Activated T-helper 17 cell treated with anti-CD3 and anti-CD28 coated beads, Interleukin-2, amount 50 U/mL, for 72 hours (primary cell): ENCODE results near the gene FBXL4. TPM values are rescaled to one million over a fixed set of nuclear protein-coding genes. Genes with fewer than 3 reads are reported as not detected.
A peak's percentile ranks its signal among the peaks of the same experiment; 100 is the strongest.

Source experiments
- ATAC-seq: fragments of 150-1000 bp; cut with Tn5 transposase; replicated peaks from 2 replicates; pipeline ENCODE4 v1.10.0; 2021; ENCODE audit warnings: mild to moderate bottlenecking, moderate library complexity
- H3K27ac Mint-ChIP-seq: one replicate; pipeline ENCODE4 v1.8.0; 2022; ENCODE audit warnings: mixed read lengths
- H3K27me3 Mint-ChIP-seq: one replicate; pipeline ENCODE4 v1.8.0; 2022; ENCODE audit warnings: mixed read lengths
- H3K36me3 Mint-ChIP-seq: one replicate; pipeline ENCODE4 v1.8.0; 2022; ENCODE audit warnings: low read depth, mild to moderate bottlenecking, mixed read lengths
- H3K4me1 Mint-ChIP-seq: one replicate; pipeline ENCODE4 v1.8.0; 2022; ENCODE audit warnings: mixed read lengths
- H3K4me3 Mint-ChIP-seq: one replicate; pipeline ENCODE4 v1.8.0; 2022; ENCODE audit warnings: mild to moderate bottlenecking, mixed read lengths
- H3K9me3 Mint-ChIP-seq: one replicate; pipeline ENCODE4 v1.8.0; 2022; ENCODE audit warnings: mixed read lengths
- total RNA-seq, 2 donors: library from RNA; stranded (reverse); gene quantifications; one replicate each; pipeline ENCODE4 v1.2.3, GENCODE V29; 2022

Gene FBXL4
- total RNA-seq = 10 to 100 TPM; 10.6 to 12.9 TPM

DNA sequence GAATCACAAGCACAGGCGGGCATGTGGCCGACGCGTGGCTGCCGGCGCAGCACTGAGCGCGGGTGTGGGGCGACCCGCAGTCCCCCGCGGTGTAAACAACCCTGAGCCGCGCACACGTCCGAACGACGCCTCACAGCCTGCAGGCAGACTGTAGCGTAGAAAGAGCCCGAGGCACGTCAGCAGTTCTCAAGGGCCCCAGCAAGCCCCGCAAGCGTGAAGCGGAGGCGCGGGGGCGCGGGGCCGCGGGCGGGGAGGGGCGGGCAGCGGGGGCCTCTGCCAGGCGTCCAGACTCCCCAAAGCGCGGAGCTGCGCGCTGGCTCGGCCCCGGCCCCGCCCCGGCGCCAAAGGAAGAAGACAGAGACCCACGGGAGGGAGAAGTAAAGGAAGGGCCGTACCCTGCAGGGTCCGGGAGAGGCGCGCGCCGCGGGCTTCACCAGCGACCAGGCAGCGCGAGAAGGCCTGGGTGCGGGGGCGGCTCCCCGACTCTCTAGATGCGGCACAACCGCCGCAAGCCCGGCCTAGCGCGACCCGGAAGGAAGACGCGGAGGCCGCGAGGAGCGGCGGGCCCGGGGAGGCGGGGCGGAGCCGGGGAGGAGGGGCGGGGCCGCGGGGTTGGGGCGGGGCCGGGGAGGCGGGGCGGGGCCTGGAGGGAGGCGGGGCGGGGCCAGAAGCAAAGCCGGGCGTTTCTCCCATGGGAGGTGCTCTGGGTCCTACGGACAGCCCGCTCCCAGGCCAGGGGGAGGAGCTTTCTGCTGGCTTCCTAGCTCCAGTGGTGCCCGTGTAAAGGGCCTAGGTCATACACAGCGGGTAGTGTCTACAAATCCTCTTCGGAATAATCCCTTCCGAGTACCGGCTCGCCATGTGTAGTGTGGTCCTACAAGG, at the start of gene FBXL4:
Gene FBXL4, minus strand, starts transcription at position 536 of the 882 bp plus-strand sequence. CDS start 20,958 bp downstream, outside the sequence.
- peak; percentile 86 for ATAC-seq
- H3K9me3 Mint-ChIP-seq = peaks cover under 1% of the 10 kb centered on the region
- peak within 1 kb of the TSS; percentile 95 for H3K27ac Mint-ChIP-seq
- H3K36me3 Mint-ChIP-seq = peaks cover 7% of the 10 kb centered on the region
- H3K4me3 Mint-ChIP-seq = peak within 1 kb of the TSS; percentile 95
- peaks cover 22% of the 10 kb centered on the region for H3K4me1 Mint-ChIP-seq
- no peaks in the 10 kb centered on the region for H3K27me3 Mint-ChIP-seq

DNA sequence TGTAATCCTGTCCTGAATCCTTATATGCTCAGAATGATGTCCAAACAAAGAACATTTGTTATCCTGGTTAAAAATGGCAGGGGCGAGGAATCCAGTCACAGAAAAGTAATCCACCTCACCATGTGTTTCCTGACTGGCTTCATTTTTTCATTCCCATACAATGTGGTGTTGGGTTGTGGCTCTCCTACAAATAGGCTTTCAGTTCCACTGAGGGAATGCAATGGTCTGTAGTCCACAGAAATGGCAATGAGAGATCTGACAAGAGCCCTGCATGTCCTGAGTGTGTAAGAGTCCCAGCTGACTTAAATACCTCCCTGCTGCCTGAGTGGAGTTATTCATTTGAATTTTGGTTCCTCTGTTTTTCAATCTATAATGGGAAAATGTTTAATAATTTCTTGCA, 47.4 kb upstream of the FBXL4 start:
- H3K4me1 Mint-ChIP-seq = no peaks in the 10 kb centered on the region
- H3K36me3 Mint-ChIP-seq = no peaks in the 10 kb centered on the region
- H3K4me3 Mint-ChIP-seq = no peak overlapping the region
- H3K9me3 Mint-ChIP-seq = no peaks in the 10 kb centered on the region
- no peak overlapping the region for H3K27ac Mint-ChIP-seq
- ATAC-seq = no peak
- peaks cover 26% of the 10 kb centered on the region for H3K27me3 Mint-ChIP-seq

DNA sequence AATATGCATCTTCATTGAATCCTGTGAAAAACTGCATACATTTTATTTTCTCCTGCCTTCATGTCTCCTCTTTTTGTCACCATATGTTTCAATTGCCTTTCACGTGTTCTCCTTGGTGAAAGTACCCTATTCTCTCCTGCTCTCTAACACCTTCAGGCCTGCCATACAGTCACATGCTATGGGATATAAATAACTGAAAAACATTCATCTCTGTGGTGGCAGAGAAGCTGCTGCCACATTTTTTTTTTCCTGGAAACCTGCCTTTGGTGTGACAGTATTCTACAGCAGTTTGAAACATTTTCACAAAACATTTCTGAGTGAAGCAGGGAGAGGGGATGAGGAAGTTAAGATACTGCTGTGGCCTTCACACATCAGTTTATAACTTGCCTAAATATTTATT, 44.8 kb upstream of the FBXL4 start:
- Mint-ChIP-seq H3K36me3 (no peaks in the 10 kb centered on the region), H3K4me1 (no peaks in the 10 kb centered on the region), H3K27ac (no peak overlapping the region), H3K9me3 (no peaks in the 10 kb centered on the region), H3K4me3 (no peak overlapping the region), H3K27me3 (peaks cover 35% of the 10 kb centered on the region)
- no peak for ATAC-seq

DNA sequence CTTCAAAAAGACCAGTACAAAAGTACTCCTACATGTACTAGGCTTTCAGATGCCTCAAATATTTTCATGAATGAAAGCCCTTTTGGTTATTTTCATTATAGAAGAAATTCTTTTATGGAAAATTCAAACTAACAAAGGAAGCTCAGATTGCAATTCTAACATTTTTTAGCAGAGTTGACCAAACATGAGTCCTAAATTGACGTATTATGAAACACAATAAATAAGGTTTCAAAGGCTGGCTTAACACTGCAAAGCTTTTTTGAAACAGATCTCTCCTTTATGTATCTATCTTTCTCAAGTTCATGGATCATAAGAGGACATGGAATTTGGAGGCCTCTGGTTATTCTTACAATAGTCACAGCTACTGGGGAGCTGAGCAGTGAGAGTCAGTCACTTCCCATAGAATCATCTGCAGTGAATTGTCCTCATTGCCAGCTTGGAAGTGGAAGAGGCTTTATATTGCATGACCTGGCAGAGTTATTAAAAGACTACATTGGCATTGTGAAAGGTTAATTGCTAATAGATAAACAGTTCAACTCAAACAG, 38.4 kb upstream of the FBXL4 start:
- Mint-ChIP-seq H3K9me3 (no peaks in the 10 kb centered on the region), H3K4me3 (no peak overlapping the region), H3K27me3 (peaks cover 33% of the 10 kb centered on the region), H3K27ac (no peak overlapping the region), H3K36me3 (no peaks in the 10 kb centered on the region), H3K4me1 (no peaks in the 10 kb centered on the region)
- no peak for ATAC-seq

DNA sequence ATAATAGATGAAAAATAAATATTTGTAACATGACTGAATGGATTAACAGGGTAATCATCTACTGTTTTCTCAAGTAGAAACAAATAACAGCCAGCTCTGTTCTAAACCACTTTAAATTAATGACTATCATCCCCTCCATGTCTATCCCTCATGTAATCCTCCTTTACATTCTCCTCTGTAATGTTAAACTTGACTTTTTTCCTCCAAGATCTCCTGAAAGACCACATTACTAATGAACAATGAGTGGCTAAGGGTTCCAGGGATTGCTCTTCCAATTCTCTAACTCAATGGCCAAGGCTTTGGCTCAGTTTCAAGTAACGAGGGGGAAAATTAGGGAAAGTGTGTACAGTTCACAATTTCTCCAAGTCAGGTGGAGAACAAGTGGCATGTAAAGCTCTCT, 37.6 kb upstream of the FBXL4 start:
- no peak for ATAC-seq
- no peaks in the 10 kb centered on the region for H3K9me3 Mint-ChIP-seq
- H3K36me3 Mint-ChIP-seq = no peaks in the 10 kb centered on the region
- H3K27ac Mint-ChIP-seq = no peak overlapping the region
- peaks cover 33% of the 10 kb centered on the region for H3K27me3 Mint-ChIP-seq
- H3K4me3 Mint-ChIP-seq = no peak overlapping the region
- no peaks in the 10 kb centered on the region for H3K4me1 Mint-ChIP-seq

DNA sequence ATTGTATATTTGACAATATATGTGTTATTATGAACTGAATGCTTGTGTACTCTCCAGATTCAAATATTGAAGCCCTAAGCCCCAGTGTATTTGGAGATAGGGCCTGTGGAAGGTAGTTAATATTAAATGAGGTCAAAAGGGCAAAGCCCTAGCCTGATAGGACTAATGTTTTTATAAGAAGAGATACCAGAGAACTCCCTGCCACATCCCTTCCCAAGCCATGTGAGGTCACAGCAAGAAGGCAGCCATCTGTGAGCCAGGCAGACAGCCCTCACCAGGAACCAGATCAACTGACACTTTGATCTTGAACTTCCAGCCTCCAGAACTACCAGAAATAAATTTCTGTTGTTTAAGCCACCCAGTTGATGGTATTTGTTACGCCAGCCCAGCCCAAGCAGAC, 36.4 kb upstream of the FBXL4 start:
- Mint-ChIP-seq H3K4me3 (no peak overlapping the region), H3K4me1 (no peaks in the 10 kb centered on the region), H3K9me3 (no peaks in the 10 kb centered on the region), H3K36me3 (no peaks in the 10 kb centered on the region), H3K27me3 (peaks cover 29% of the 10 kb centered on the region), H3K27ac (no peak overlapping the region)
- no peak for ATAC-seq

DNA sequence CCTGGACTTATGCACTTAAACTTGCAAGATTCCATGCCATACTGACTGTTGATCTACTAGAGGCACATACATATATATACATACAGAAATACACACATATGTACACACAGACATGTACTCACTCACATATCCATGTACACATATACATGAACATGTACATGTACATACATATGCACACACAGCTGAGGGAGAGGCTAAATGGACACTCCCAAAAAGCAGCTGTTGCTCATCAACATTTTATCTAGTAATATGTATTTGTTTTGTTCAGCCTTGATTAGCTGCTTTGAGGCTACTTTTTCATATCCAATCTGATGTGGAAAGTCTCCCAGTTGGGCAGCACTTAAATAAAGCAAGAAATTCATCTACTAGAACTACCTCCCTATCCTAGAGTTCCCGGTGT, 33.7 kb upstream of the FBXL4 start:
- Mint-ChIP-seq H3K27me3 (peaks cover 13% of the 10 kb centered on the region), H3K36me3 (no peaks in the 10 kb centered on the region), H3K4me3 (no peak overlapping the region), H3K27ac (no peak overlapping the region), H3K9me3 (no peaks in the 10 kb centered on the region), H3K4me1 (no peaks in the 10 kb centered on the region)
- ATAC-seq = no peak

DNA sequence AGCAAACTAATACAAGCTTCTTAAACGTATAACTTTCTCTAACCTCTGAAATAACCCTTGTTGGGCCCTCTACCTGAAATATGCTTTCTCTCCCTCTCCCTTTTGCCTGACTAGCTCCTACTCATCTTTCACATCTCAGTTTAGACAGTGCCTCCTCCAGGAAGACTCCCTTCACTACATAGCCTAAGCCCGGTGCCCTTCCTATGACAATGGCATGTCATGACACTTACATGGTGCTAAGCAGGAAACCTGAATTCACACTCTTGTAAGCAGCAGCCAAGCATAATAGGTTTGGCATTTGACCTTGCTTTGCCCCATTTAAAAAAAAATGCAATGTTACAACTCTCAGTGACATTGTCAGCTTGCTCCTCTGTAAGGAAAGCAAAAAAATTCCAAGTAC, 33.1 kb upstream of the FBXL4 start:
- H3K27ac Mint-ChIP-seq = no peak overlapping the region
- no peaks in the 10 kb centered on the region for H3K9me3 Mint-ChIP-seq
- no peaks in the 10 kb centered on the region for H3K4me1 Mint-ChIP-seq
- H3K27me3 Mint-ChIP-seq = peaks cover 11% of the 10 kb centered on the region
- H3K36me3 Mint-ChIP-seq = no peaks in the 10 kb centered on the region
- ATAC-seq = no peak
- H3K4me3 Mint-ChIP-seq = no peak overlapping the region

DNA sequence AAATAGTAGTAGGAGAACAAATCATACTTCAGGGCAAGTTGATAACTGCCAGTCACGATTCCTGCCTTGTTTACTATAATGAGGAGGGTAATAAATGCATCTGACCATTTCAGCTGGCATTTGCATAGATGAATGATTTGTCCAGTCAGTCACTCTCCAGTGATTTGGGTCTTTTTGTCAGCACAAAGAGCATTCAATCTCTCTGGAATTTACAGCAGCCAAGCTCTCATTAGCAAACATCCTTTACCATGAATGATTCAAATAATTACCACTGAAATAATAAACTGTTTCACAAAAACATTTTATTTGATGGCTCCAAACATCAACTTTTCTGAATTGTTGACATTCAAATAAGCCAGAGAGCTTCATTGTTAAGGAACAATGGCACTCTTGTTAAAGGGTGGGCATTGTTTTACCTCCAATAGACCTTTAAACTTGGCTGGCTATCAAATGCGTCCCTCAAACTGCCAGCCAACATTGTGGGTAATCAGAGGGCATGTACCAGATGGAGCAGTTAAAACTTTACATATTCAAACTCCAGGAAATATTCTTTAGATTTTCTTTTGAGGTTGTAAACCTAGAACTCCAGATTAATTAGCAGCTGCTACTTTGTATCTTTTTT, 30.0 kb upstream of the FBXL4 start:
- Mint-ChIP-seq H3K4me1 (peaks cover 6% of the 10 kb centered on the region), H3K36me3 (no peaks in the 10 kb centered on the region), H3K9me3 (no peaks in the 10 kb centered on the region), H3K4me3 (no peak overlapping the region), H3K27ac (no peak overlapping the region), H3K27me3 (peaks cover 6% of the 10 kb centered on the region)
- no peak for ATAC-seq

DNA sequence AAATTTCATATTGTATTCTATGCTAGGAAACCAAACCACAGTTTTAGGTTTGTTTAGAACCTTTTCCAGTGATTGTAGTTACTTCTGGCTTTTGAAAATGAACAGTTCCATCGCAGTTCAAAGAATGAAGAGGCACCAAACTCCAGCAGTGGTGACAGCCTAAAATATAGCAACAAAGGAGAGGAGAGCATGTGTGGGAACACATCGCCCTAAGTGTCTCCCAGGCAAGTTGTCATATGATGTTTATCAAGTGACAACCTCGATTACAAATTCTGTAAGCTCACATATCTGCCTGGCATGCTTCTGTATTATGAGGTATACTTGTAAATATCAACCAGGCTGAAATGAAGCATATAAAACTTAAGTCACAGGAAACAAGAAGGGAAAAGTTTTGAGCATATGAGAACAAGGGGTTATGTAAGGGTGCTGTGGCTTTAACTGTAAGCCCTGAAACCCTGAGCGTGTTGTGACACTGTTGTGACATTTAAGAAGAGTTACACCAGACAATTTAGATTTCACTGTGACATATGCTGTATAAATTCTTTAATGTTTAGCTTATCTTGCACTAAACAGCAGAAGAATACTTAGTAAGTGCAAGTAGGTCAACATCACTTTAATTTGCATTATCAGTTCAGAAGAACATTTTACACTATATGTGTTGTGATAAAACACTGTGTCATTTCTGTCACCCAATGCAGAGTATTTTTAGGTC, 29.1 kb upstream of the FBXL4 start:
- Mint-ChIP-seq H3K4me1 (peaks cover 6% of the 10 kb centered on the region), H3K4me3 (no peak overlapping the region), H3K36me3 (no peaks in the 10 kb centered on the region), H3K27me3 (peaks cover 6% of the 10 kb centered on the region), H3K9me3 (no peaks in the 10 kb centered on the region), H3K27ac (no peak overlapping the region)
- ATAC-seq = no peak

DNA sequence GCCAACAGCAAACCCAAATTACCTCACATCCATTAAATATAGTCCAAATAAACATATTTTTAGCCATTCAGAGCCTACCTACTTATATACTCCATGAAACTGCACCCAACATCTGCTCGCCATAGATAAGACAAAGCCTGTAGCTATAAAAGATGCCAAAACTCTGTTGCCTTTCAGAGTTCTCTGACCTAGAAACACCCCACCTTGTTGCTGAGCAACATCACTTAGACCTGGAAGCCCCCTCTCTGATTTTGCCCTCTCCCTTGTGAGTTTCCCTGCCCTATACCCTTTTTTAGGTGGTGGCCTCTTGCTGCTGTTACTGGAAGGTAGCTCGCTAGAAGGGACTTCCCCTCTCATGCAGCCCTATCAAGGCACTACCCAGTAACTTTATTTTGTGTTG, 27.7 kb upstream of the FBXL4 start:
- peaks cover 6% of the 10 kb centered on the region for H3K27me3 Mint-ChIP-seq

DNA sequence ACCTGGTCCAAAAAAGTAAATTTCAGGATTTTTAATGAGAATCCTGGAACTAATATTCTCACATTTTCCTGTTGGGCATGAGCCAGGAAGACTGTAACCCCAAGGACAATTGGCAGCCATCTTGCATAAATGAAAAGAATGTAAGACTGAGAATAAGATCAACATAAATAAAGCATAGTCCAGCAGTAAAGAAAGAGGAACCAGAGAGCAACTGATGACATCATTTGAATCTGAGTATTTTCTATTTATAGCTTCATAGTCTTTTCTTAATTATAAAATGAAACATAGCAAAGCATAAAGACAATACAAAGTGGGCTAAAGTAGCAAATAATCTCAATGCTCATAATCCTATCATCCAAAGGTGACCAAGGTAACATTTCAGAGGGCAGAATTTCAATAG, 26.6 kb upstream of the FBXL4 start:
- H3K27me3 Mint-ChIP-seq = peaks cover 6% of the 10 kb centered on the region
- H3K4me1 Mint-ChIP-seq = peaks cover 6% of the 10 kb centered on the region
- H3K27ac Mint-ChIP-seq = no peak overlapping the region
- no peaks in the 10 kb centered on the region for H3K9me3 Mint-ChIP-seq
- H3K36me3 Mint-ChIP-seq = no peaks in the 10 kb centered on the region
- H3K4me3 Mint-ChIP-seq = no peak overlapping the region
- no peak for ATAC-seq

More for the DNA sequence above, 27.7 kb upstream of the FBXL4 start:
- no peak for ATAC-seq
- Mint-ChIP-seq H3K4me3 (no peak overlapping the region), H3K9me3 (no peaks in the 10 kb centered on the region), H3K4me1 (peaks cover 6% of the 10 kb centered on the region), H3K27ac (no peak overlapping the region), H3K36me3 (no peaks in the 10 kb centered on the region)

DNA sequence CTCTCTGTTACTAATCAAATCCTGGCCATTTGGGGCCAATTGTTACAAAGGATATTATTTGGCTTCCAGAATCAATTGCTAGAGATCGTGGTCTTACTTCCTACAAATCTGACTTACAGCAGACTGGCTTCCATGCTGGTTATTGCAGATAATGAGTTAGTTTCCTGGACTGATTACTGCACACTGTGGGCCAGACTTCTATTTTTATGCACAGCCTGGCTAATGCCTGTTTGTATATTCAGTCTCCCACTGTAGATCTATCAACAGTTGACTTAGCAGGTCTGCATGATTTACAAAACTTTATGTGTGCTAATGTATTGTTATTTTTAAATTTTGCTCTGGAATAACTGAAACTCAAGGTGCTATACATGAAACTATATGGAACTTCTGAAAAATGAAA, 25.8 kb upstream of the FBXL4 start:
- no peak for ATAC-seq
- Mint-ChIP-seq H3K4me1 (peaks cover 6% of the 10 kb centered on the region), H3K4me3 (no peak overlapping the region), H3K36me3 (no peaks in the 10 kb centered on the region), H3K27me3 (peaks cover 6% of the 10 kb centered on the region), H3K9me3 (no peaks in the 10 kb centered on the region), H3K27ac (no peak overlapping the region)

DNA sequence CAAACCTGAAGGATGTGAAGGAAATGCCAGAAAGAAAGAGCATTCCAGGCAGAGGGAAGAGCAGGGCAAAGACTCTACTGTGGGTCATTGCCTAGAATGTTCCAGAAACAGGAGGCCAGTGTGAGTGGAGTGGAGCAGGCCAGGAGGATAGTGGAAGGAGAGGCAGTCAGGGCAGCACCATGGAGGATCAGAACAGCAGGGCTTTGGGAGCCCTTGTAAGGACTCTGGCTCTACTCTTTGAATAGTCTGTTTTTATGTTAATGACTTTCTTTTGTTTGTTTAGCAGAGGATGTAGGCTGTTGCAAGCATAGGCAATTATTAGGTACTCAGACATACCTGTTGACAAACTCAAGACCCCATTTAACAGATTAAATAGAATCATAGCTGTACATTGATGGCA, 23.6 kb upstream of the FBXL4 start:
- H3K27me3 Mint-ChIP-seq = peaks cover 6% of the 10 kb centered on the region
- no peak overlapping the region for H3K27ac Mint-ChIP-seq
- no peak for ATAC-seq
- H3K36me3 Mint-ChIP-seq = no peaks in the 10 kb centered on the region
- H3K4me3 Mint-ChIP-seq = no peak overlapping the region
- no peaks in the 10 kb centered on the region for H3K9me3 Mint-ChIP-seq
- peaks cover 6% of the 10 kb centered on the region for H3K4me1 Mint-ChIP-seq
